H1 (cell line): ENCODE measurements around the gene OR2Z1. TPM values are rescaled to one million over a fixed set of nuclear protein-coding genes. Genes with fewer than 3 reads are reported as not detected.

Experiments used
- YY1 ChIP-seq: IDR thresholded peaks from 2 replicates; pipeline ENCODE4 v1.6.1; 2011; ENCODE audit warnings: low read depth, mild to moderate bottlenecking, low read length
- polyA plus RNA-seq, 7 experiments: library from polyadenylated mRNA; depleted of rRNA in 3 of 7; stranded (reverse) in 5 of 7; unstranded in 2 of 7; fragments of >200 nt in 5 of 7; fragments of 200-250 nt in 2 of 7; gene quantifications; 1 replicate in 5 of 7; 2 replicates in 1 of 7; 4 replicates in 1 of 7; pipeline versions ENCODE4 v1.2.1 to v1.2.3, GENCODE V29; 2011 to 2013; ENCODE audit warnings: missing spikeins in 2 of 7, mixed read lengths in 2 of 7
- total RNA-seq: library from RNA; stranded (reverse); fragmentation: NEBNext Ultra II Directional; extraction: Animal tissue kit (Norgen Biotek cat#: 25700); gene quantifications from 2 replicates; pipeline ENCODE4 v1.2.1, GENCODE V29; 2021

Gene OR2Z1
- total and polyA plus RNA-seq, 2 of the 8 experiments (the other 6 are each of a cell fraction or from before 2014, with no cell fraction given), result not detected

GRCh38 chr19:8675066-8675465, 46.4 kb upstream of the OR2Z1 start (continued):
- no peak for TF ChIP-seq YY1
- TF ChIP-seq, all 59 proteins: peak for 0
